IPS-18a (cell line): ENCODE measurements around the gene PRKAG3.

Experiments used
- H3K27ac ChIP-seq: one replicate; pipeline ENCODE4 v1.5.1; 2013; ENCODE audit warnings: low read length
- H3K27me3 ChIP-seq: one replicate; pipeline ENCODE4 v1.6.1; 2013; ENCODE audit warnings: mild to moderate bottlenecking, low read length; ENCODE audit not compliant: control insufficient read depth, insufficient read depth
- H3K36me3 ChIP-seq: one replicate; pipeline ENCODE4 v1.6.1; 2013; ENCODE audit warnings: low read depth, low read length; ENCODE audit not compliant: control insufficient read depth
- H3K4me1 ChIP-seq: one replicate; pipeline ENCODE4 v1.6.1; 2013; ENCODE audit warnings: low read depth, low read length; ENCODE audit not compliant: control insufficient read depth
- H3K4me3 ChIP-seq: one replicate; pipeline ENCODE4 v1.5.1; 2013; ENCODE audit warnings: low read length
- H3K9ac ChIP-seq: one replicate; pipeline ENCODE4 v1.6.1; 2013; ENCODE audit warnings: mild to moderate bottlenecking, low read length, moderate library complexity
- H3K9me3 ChIP-seq: one replicate; pipeline ENCODE4 v1.6.1; 2013; ENCODE audit warnings: low read depth, low read length; ENCODE audit not compliant: control insufficient read depth

PRKAG3 gene

GRCh38 chr2:218832520-218832919 is 917 bp upstream of the PRKAG3 start:
- Histone ChIP-seq H3K9ac (no peak overlapping the region), H3K36me3 (no peaks in the 10 kb centered on the region), H3K4me1 (no peaks in the 10 kb centered on the region), H3K27ac (no peak overlapping the region), H3K27me3 (no peaks in the 10 kb centered on the region), H3K4me3 (no peak overlapping the region), H3K9me3 (no peaks in the 10 kb centered on the region)

GRCh38 chr2:218832081-218832480 is 478 bp upstream of the PRKAG3 start:
- Histone ChIP-seq H3K27ac (no peak overlapping the region), H3K9me3 (no peaks in the 10 kb centered on the region), H3K36me3 (no peaks in the 10 kb centered on the region), H3K4me3 (no peak overlapping the region), H3K27me3 (no peaks in the 10 kb centered on the region), H3K9ac (no peak overlapping the region), H3K4me1 (no peaks in the 10 kb centered on the region)

DNA sequence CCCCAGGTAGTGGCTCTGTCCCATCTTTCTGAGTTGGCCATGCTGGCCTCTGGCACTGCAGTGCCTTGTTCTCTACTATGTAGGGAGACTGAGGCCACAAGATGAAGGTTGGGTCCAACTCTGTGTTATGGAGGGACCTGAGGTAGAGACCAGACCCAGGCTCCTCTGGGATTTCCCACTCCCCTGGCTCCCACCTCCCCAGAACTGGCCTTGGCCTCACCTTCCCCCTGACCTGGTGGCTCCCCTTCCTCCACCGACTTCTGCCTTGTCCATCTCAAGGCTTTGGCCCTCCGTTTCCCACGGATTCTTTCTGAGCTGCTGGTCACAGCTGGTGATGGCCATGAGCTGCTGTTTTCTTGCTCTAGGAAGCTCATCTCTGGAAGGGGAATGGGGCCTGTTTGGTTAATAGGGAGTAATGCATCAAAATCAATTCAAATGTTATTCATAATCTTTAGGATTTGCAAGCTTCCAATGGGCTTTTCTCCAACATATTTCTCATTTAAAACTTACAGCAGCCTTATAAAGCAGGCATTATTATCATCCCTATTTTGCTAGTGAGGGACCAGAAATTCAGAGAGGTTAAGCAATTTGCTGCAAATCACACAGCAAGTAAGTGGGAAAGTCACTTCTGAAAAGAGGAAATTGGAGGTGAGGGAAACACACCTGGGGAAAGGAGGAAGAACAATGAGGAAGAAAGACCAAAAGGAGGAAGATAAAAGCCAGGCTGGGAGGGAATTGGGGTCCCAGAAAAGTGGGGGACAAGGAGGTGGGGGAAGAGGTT is 887 bp downstream of the PRKAG3 start:
- no peaks in the 10 kb centered on the region for H3K36me3 ChIP-seq
- no peaks in the 10 kb centered on the region for H3K4me1 ChIP-seq
- H3K27me3 ChIP-seq, result no peaks in the 10 kb centered on the region
- no peak overlapping the region for H3K27ac ChIP-seq
- no peak overlapping the region for H3K9ac ChIP-seq
- no peaks in the 10 kb centered on the region for H3K9me3 ChIP-seq
- H3K4me3 ChIP-seq, result no peak overlapping the region

- Histone ChIP-seq H3K27ac (no peak overlapping the region), H3K9ac (no peak overlapping the region), H3K36me3 (no peaks in the 10 kb centered on the region), H3K27me3 (no peaks in the 10 kb centered on the region), H3K4me3 (no peak overlapping the region), H3K9me3 (no peaks in the 10 kb centered on the region), H3K4me1 (no peaks in the 10 kb centered on the region)
Observed at GRCh38 chr2:218829868-218830451, 1.6 kb downstream of the PRKAG3 start.

GRCh38 chr2:218828477-218828778 is 3.2 kb downstream of the PRKAG3 start:
- H3K9me3 ChIP-seq, result no peaks in the 10 kb centered on the region
- no peaks in the 10 kb centered on the region for H3K36me3 ChIP-seq
- H3K27me3 ChIP-seq, result no peaks in the 10 kb centered on the region
- H3K4me1 ChIP-seq, result no peaks in the 10 kb centered on the region
- H3K4me3 ChIP-seq, result no peak overlapping the region
- no peak overlapping the region for H3K9ac ChIP-seq
- no peak overlapping the region for H3K27ac ChIP-seq

- H3K27me3 ChIP-seq, result no peaks in the 10 kb centered on the region
- H3K4me1 ChIP-seq, result no peaks in the 10 kb centered on the region
- no peaks in the 10 kb centered on the region for H3K9me3 ChIP-seq
- H3K4me3 ChIP-seq, result no peak overlapping the region
- no peak overlapping the region for H3K9ac ChIP-seq
- no peak overlapping the region for H3K27ac ChIP-seq
- H3K36me3 ChIP-seq, result no peaks in the 10 kb centered on the region
Observed at GRCh38 chr2:218827701-218828476, 3.7 kb downstream of the PRKAG3 start.

GRCh38 chr2:218826791-218827190 is 4.8 kb downstream of the PRKAG3 start:
- no peak overlapping the region for H3K4me3 ChIP-seq
- no peaks in the 10 kb centered on the region for H3K27me3 ChIP-seq
- no peaks in the 10 kb centered on the region for H3K36me3 ChIP-seq
- H3K27ac ChIP-seq, result no peak overlapping the region
- no peak overlapping the region for H3K9ac ChIP-seq
- no peaks in the 10 kb centered on the region for H3K4me1 ChIP-seq
- no peaks in the 10 kb centered on the region for H3K9me3 ChIP-seq

GRCh38 chr2:218824004-218824403 is 7.6 kb downstream of the PRKAG3 start:
- H3K9ac ChIP-seq, result no peak overlapping the region
- H3K4me1 ChIP-seq, result no peaks in the 10 kb centered on the region
- no peaks in the 10 kb centered on the region for H3K36me3 ChIP-seq
- no peaks in the 10 kb centered on the region for H3K27me3 ChIP-seq
- no peak overlapping the region for H3K27ac ChIP-seq
- no peak overlapping the region for H3K4me3 ChIP-seq
- H3K9me3 ChIP-seq, result no peaks in the 10 kb centered on the region

DNA sequence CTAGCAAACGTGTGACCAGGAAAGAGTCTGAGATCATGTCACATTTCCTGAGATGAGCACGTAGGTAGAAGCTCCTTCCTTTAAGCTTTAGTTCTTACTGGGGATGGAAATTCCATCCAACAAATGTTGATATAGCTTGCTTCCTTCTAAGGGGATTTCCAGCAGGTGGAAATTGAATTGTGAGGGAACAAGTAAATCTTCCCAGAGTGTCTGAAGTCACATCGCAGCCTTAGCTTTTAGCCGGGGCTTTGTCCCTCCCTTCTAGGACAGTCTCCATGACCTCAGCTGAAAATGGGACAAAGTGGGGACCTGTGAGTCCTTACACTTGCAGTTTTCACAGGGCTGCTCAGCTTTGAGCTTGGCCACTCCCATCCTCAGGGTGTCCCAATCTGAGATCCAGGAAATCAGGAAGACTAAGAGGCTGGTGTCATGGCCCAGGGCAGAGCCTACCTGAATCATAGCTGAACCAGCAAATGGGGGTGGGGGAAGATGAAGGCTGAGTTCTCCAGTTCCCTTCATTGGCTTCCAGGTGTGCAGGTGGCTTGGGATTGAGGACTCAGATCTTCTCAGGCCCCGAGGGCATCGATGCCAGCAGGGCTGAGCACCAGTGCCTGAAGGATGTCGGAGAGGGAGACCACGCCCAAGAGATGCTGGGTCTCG is 8.3 kb downstream of the PRKAG3 start:
- H3K36me3 ChIP-seq, result no peaks in the 10 kb centered on the region
- H3K9ac ChIP-seq, result no peak overlapping the region
- no peak overlapping the region for H3K4me3 ChIP-seq
- H3K9me3 ChIP-seq, result no peaks in the 10 kb centered on the region
- H3K27ac ChIP-seq, result no peak overlapping the region
- H3K27me3 ChIP-seq, result no peaks in the 10 kb centered on the region
- H3K4me1 ChIP-seq, result no peaks in the 10 kb centered on the region

DNA sequence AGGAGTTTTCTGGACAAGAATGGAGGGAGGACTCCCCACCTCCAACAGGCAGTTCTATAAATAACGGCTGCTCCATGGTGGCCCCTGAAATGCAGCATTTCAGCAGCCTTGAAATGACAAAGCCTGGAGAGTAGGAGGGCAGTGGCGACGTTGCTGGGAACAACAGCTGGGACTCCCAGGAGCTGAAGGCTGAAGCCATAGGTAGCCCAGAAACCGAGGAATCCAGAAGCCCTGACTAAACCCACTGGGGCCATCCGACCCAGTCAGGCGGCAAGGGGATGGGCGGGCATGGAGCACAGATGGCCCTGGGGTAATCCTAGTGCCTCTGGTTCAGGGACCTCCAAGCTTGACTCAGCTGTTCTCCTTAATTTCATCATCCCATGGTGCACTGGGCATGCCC is 9.0 kb downstream of the PRKAG3 start:
- Histone ChIP-seq H3K9ac (no peak overlapping the region), H3K4me1 (no peaks in the 10 kb centered on the region), H3K36me3 (no peaks in the 10 kb centered on the region)

DNA sequence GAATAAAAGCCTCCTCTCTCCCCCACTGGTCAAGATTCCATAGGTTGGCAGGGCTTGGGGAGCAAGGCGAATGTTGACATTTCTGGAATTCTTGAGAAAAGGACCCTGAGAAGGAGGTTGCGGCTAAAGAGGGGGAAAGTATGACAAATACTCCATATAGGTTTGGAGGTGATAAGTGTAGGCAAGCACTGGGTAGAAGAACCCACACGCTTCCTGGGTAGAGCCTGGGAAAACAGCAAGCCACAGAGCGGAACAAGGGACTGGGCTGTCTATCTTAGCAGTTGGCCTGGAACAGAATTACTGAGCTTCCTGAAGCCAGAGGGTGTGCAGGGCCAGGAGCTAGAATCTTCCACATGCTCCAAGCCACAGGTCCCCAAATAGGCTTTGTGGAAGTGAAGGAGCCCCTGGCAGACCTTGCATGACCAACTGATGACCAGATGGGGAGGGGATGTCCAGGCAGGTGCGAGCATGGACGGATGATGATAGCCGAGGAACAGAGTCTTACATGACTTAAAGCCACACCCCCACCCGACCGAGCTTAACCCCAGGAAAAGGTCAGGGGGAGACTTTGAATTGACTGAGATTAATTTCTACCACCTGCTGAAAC is 9.9 kb downstream of the PRKAG3 start:
- Histone ChIP-seq H3K36me3 (no peaks in the 10 kb centered on the region), H3K4me1 (no peaks in the 10 kb centered on the region), H3K9me3 (no peaks in the 10 kb centered on the region), H3K27me3 (no peaks in the 10 kb centered on the region), H3K27ac (no peak overlapping the region), H3K9ac (no peak overlapping the region), H3K4me3 (no peak overlapping the region)

More for the DNA sequence above, 9.0 kb downstream of the PRKAG3 start:
- no peak overlapping the region for H3K4me3 ChIP-seq
- no peak overlapping the region for H3K27ac ChIP-seq
- H3K9me3 ChIP-seq, result no peaks in the 10 kb centered on the region
- H3K27me3 ChIP-seq, result no peaks in the 10 kb centered on the region
